Heart left ventricle (tissue), 13 donors: ENCODE results near the gene SLC47A2.

Source experiments
- POLR2A ChIP-seq, 2 donors: fragments of 450-650 bp; IDR thresholded peaks; one replicate each; pipeline ENCODE4 v1.6.1; 2017; ENCODE audit warnings: antibody characterized with exemption in 2 of 2, mild to moderate bottlenecking in 2 of 2, moderate library complexity in 2 of 2
- TF ChIP-seq, protein P1 (sequence below), 12 donors: fragments of 200-600 bp; sonication (generic) in 4 of 12; IDR thresholded peaks; one replicate each; pipeline versions ENCODE4 v1.5.0 to v1.8.0; 2018 to 2022; ENCODE audit warnings: antibody characterized with exemption in 12 of 12, mild to moderate bottlenecking in 5 of 12
- donor health status: ischemic (EF 13 %, LVEDD 7.1; RV severe dilation, severe dysfunction).
- donor health status: DM: no; HTN: yes; CAD: no.
- donor health status: DM: no; HTN: no; CAD: no.
- donor health status: ischemic (EF 25% LVEDD 6.9; RV normal size, moderate dysfunction).
- donor health status: ischemic (EF 25% LVEDD 5.7; RV mildly dilated, moderate dysfunction).
- donor health status: ischemic (EF 35%, LVEDD 5.7; RV mildly dilated, moderate dysfunction).
- donor health status: nonischemic (EF 11% LVEDD 7.7; RV severe dilation, severe dysfunction).
- donor health status: DM: yes; HTN: yes; CAD: no.
- donor health status: PGD.
- donor health status: ischemic (EF 29% LVEDD 5.4; RV normal size, mild dysfunction).
- donor health status: nonischemic (EF 23%, LVEDD 6.1; RV moderate dilation, normal function).

DNA sequence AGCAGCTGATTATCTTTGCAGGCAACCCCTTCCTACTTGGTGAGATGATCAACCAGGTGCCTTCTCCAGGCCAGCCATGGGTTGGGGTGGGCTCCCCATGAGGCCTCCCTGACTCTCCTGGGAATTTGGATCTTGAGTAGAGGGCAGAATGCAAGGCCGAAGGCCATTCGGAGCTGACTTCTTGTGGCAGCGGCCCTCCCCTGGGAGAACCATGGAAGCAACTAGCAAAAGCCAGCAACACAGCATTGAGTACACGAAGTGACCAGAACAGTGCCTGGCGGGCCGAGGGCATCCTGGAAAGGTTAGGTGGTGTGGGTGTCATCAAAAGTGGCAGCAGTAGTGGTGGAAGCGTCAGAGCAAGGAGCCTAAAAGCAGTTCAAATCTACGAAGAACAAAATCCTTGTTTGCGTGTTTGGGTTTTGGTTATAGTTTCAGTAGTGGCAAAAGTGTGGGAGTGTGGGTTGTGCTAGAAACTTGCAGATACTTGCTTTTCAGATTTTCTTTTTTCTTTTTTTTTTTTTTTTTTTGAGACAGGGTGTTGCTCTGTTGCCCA lies 33.7 kb upstream of the SLC47A2 start:
- TF ChIP-seq, protein P1, sequence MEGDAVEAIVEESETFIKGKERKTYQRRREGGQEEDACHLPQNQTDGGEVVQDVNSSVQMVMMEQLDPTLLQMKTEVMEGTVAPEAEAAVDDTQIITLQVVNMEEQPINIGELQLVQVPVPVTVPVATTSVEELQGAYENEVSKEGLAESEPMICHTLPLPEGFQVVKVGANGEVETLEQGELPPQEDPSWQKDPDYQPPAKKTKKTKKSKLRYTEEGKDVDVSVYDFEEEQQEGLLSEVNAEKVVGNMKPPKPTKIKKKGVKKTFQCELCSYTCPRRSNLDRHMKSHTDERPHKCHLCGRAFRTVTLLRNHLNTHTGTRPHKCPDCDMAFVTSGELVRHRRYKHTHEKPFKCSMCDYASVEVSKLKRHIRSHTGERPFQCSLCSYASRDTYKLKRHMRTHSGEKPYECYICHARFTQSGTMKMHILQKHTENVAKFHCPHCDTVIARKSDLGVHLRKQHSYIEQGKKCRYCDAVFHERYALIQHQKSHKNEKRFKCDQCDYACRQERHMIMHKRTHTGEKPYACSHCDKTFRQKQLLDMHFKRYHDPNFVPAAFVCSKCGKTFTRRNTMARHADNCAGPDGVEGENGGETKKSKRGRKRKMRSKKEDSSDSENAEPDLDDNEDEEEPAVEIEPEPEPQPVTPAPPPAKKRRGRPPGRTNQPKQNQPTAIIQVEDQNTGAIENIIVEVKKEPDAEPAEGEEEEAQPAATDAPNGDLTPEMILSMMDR (IDR thresholded peaks at IDR 0.05) = no peak
- no peak for TF ChIP-seq POLR2A (IDR thresholded peaks at IDR 0.05)
